Smooth muscle cell (in vitro differentiated cells): ENCODE results near the gene HCFC1. TPM values are rescaled to one million over a fixed set of nuclear protein-coding genes. Genes with fewer than 3 reads are reported as not detected.

ENCODE experiments used
- DNase-seq: peaks from one replicate; lab custom pipeline; 2025; ENCODE audit not compliant: unreplicated experiment; lab: John Stamatoyannopoulos, UW
- H2AFZ ChIP-seq: fragments of 200-600 bp; sonication (generic); 2 replicates; pipeline ENCODE4 v1.6.0; 2016; ENCODE audit warnings: antibody characterized with exemption, low read depth, mild to moderate bottlenecking
- H3F3A ChIP-seq: fragments of 200-600 bp; sonication (generic); 2 replicates; pipeline ENCODE4 v1.6.0; 2017; ENCODE audit warnings: antibody characterized with exemption, low read depth
- H3K27ac ChIP-seq: fragments of 200-600 bp; sonication (generic); 2 replicates; pipeline ENCODE4 v1.5.1; 2016; ENCODE audit warnings: low read depth, mild to moderate bottlenecking
- H3K27me3 ChIP-seq: fragments of 200-600 bp; sonication (generic); 2 replicates; pipeline ENCODE4 v1.6.1; 2016; ENCODE audit warnings: low read depth, mild to moderate bottlenecking
- H3K36me3 ChIP-seq: fragments of 200-600 bp; sonication (generic); 2 replicates; pipeline ENCODE4 v1.5.1; 2016; ENCODE audit warnings: low read depth
- H3K4me1 ChIP-seq: fragments of 200-600 bp; sonication (generic); 2 replicates; pipeline ENCODE4 v1.5.1; 2016; ENCODE audit warnings: low read depth
- H3K4me2 ChIP-seq: fragments of 200-600 bp; sonication (generic); 2 replicates; pipeline ENCODE4 v1.6.0; 2016; ENCODE audit warnings: mild to moderate bottlenecking
- H3K4me3 ChIP-seq: fragments of 200-600 bp; sonication (generic); 2 replicates; pipeline ENCODE4 v1.5.1; 2016; ENCODE audit warnings: mild to moderate bottlenecking
- H3K79me2 ChIP-seq: fragments of 200-600 bp; sonication (generic); 2 replicates; pipeline ENCODE4 v1.6.0; 2016; ENCODE audit warnings: low read depth, mild to moderate bottlenecking
- H3K9ac ChIP-seq: fragments of 200-600 bp; sonication (generic); 2 replicates; pipeline ENCODE4 v1.6.0; 2016; ENCODE audit warnings: low read depth
- H3K9me3 ChIP-seq: fragments of 200-600 bp; sonication (generic); replicated peaks from 2 replicates; pipeline ENCODE4 v1.5.1; 2016; ENCODE audit warnings: low read depth
- H4K20me1 ChIP-seq: fragments of 200-600 bp; sonication (generic); 2 replicates; pipeline ENCODE4 v1.6.0; 2016; ENCODE audit warnings: low read depth
- CTCF ChIP-seq: fragments of 200-600 bp; sonication (generic); IDR thresholded peaks from 2 replicates; pipeline ENCODE4 v1.5.1; 2017; ENCODE audit warnings: borderline replicate concordance, mild to moderate bottlenecking, antibody characterized with exemption; ENCODE audit not compliant: insufficient read depth, poor library complexity, severe bottlenecking
- WGBS: methylation state at CpG from one replicate; pipeline ENCODE4 v1.1.7; 2016; ENCODE audit warnings: low lambda C conversion rate; 5-methylcytosine and 5-hydroxymethylcytosine counted together
- polyA plus RNA-seq: library from polyadenylated mRNA; unstranded; fragments of >200 nt; fragmentation: Nextera tagmentation; extraction: Ambion mirVana; gene quantifications from 2 replicates; pipeline ENCODE4 v1.2.1, GENCODE V29; 2016
- total RNA-seq: library from RNA; depleted of rRNA; stranded (reverse); fragments of >200 nt; gene quantifications from 2 replicates; pipeline ENCODE4 v1.2.3, GENCODE V29; 2014

HCFC1 gene
- total and polyA plus RNA-seq, 2 experiments from 2014 or later, result 22.8 to 23.3 TPM

GRCh38 chrX:153913211-153913610 lies 58.4 kb downstream of the HCFC1 start:
- H3K79me2 ChIP-seq, result no peaks in the 10 kb centered on the region
- DNase-seq, result no peak
- no peak for TF ChIP-seq CTCF
- no peak overlapping the region for H3K27ac ChIP-seq
- H3F3A ChIP-seq, result no peaks in the 10 kb centered on the region
- no peak overlapping the region for H2AFZ ChIP-seq
- H3K27me3 ChIP-seq, result no peaks in the 10 kb centered on the region
- no peaks in the 10 kb centered on the region for H4K20me1 ChIP-seq
- no peaks in the 10 kb centered on the region for H3K36me3 ChIP-seq
- 86% methylated on average over 15 of the region's 17 CpGs for WGBS
- H3K9me3 ChIP-seq, result no peaks in the 10 kb centered on the region
- no peak overlapping the region for H3K4me2 ChIP-seq
- no peak overlapping the region for H3K4me3 ChIP-seq
- no peak overlapping the region for H3K9ac ChIP-seq
- no peaks in the 10 kb centered on the region for H3K4me1 ChIP-seq

GRCh38 chrX:153911798-153912197 lies 59.8 kb downstream of the HCFC1 start:
- H3K79me2 ChIP-seq, result no peaks in the 10 kb centered on the region
- no peaks in the 10 kb centered on the region for H3K27me3 ChIP-seq
- no peaks in the 10 kb centered on the region for H3F3A ChIP-seq
- no peaks in the 10 kb centered on the region for H3K9me3 ChIP-seq
- H3K9ac ChIP-seq, result no peak overlapping the region
- no peak for TF ChIP-seq CTCF
- 77% methylated on average over 6 of the region's 6 CpGs for WGBS
- no peaks in the 10 kb centered on the region for H4K20me1 ChIP-seq
- no peaks in the 10 kb centered on the region for H3K36me3 ChIP-seq
- H3K4me2 ChIP-seq, result no peak overlapping the region
- no peak overlapping the region for H3K27ac ChIP-seq
- no peak overlapping the region for H2AFZ ChIP-seq
- no peaks in the 10 kb centered on the region for H3K4me1 ChIP-seq
- no peak for DNase-seq
- H3K4me3 ChIP-seq, result no peak overlapping the region

GRCh38 chrX:153910446-153910845 lies 61.2 kb downstream of the HCFC1 start:
- H3K79me2 ChIP-seq, result no peaks in the 10 kb centered on the region
- 90% methylated on average over 18 of the region's 22 CpGs for WGBS
- no peaks in the 10 kb centered on the region for H4K20me1 ChIP-seq
- DNase-seq, result no peak
- no peak overlapping the region for H3K4me2 ChIP-seq
- no peak overlapping the region for H3K9ac ChIP-seq
- no peaks in the 10 kb centered on the region for H3F3A ChIP-seq
- H3K27me3 ChIP-seq, result no peaks in the 10 kb centered on the region
- H3K36me3 ChIP-seq, result no peaks in the 10 kb centered on the region
- H3K4me1 ChIP-seq, result no peaks in the 10 kb centered on the region
- H2AFZ ChIP-seq, result no peak overlapping the region
- H3K4me3 ChIP-seq, result no peak overlapping the region
- H3K9me3 ChIP-seq, result no peaks in the 10 kb centered on the region
- TF ChIP-seq CTCF, result no peak
- no peak overlapping the region for H3K27ac ChIP-seq

- H3K79me2 ChIP-seq, result no peaks in the 10 kb centered on the region
- no peaks in the 10 kb centered on the region for H3K4me1 ChIP-seq
- no peak overlapping the region for H2AFZ ChIP-seq
- TF ChIP-seq CTCF, result no peak
- no peaks in the 10 kb centered on the region for H3F3A ChIP-seq
- 91% methylated on average over 24 of the region's 25 CpGs for WGBS
- no peaks in the 10 kb centered on the region for H4K20me1 ChIP-seq
- H3K27me3 ChIP-seq, result no peaks in the 10 kb centered on the region
- H3K27ac ChIP-seq, result no peak overlapping the region
- no peaks in the 10 kb centered on the region for H3K36me3 ChIP-seq
- H3K9me3 ChIP-seq, result no peaks in the 10 kb centered on the region
- no peak overlapping the region for H3K9ac ChIP-seq
- H3K4me2 ChIP-seq, result no peak overlapping the region
- DNase-seq, result no peak
- H3K4me3 ChIP-seq, result no peak overlapping the region
Measured at GRCh38 chrX:153909980-153910360, 61.6 kb downstream of the HCFC1 start.
